ENCODE results near the gene PPM1E. TPM values are rescaled to one million over a fixed set of nuclear protein-coding genes. Genes with fewer than 3 reads are reported as not detected.
"Not testable (repeated sequence)": the region's sequence is repeated elsewhere in the genome, so short reads cannot be mapped to it uniquely, and the experiment has no call there.

PPM1E gene
- total and polyA plus RNA-seq, 5 donors from 2014 or later, result not detected

GRCh38 chr17:58734040-58734439 lies 21.6 kb upstream of the PPM1E start:
- Mint-ChIP-seq H3K36me3 (peaks cover 5% of the 10 kb centered on the region), H3K4me1 (no peaks in the 10 kb centered on the region), H3K27me3 (no peaks in the 10 kb centered on the region), H3K9me3 (no peaks in the 10 kb centered on the region), H3K27ac (no peak overlapping the region), H3K4me3 (no peak overlapping the region)
- DNase-seq (no peak), ATAC-seq (ENCODE audit: low read depth in 2 of 2) (no peak)
- H3K27ac ChIP-seq (ENCODE audit: insufficient read depth, low read length, poor library complexity, severe bottlenecking), result no peak overlapping the region
- no peaks in the 10 kb centered on the region for H3K27me3 ChIP-seq (ENCODE audit: control insufficient read depth, insufficient read depth, low read length)
- no peak overlapping the region for H3K4me3 ChIP-seq (ENCODE audit: low read depth, low read length)
- H3K9me3 ChIP-seq (ENCODE audit: control insufficient read depth in 2 of 2, low read length in 2 of 2), result no peaks in the 10 kb centered on the region
- H3K4me1 ChIP-seq (ENCODE audit: control insufficient read depth, insufficient read depth, low read length, poor library complexity, severe bottlenecking), result no peaks in the 10 kb centered on the region
- H3K36me3 ChIP-seq (ENCODE audit: control insufficient read depth, insufficient read depth, low read length), result peaks cover 8% of the 10 kb centered on the region

- H3K27ac Mint-ChIP-seq, result peak overlapping the region in 2 of 3 donors; percentile 35 to 38
- Histone ChIP-seq H3K27ac (ENCODE audit: insufficient read depth, low read length, poor library complexity, severe bottlenecking) (no peak overlapping the region), H3K27me3 (ENCODE audit: control insufficient read depth, insufficient read depth, low read length) (no peaks in the 10 kb centered on the region), H3K36me3 (ENCODE audit: control insufficient read depth, insufficient read depth, low read length) (peaks cover 8% of the 10 kb centered on the region), H3K4me3 (ENCODE audit: low read depth, low read length) (no peak overlapping the region), H3K9me3 (ENCODE audit: control insufficient read depth in 2 of 2, low read length in 2 of 2) (no peaks in the 10 kb centered on the region), H3K4me1 (ENCODE audit: control insufficient read depth, insufficient read depth, low read length, poor library complexity, severe bottlenecking) (no peaks in the 10 kb centered on the region)
- H3K36me3 Mint-ChIP-seq, result peaks cover 5% of the 10 kb centered on the region
- no peaks in the 10 kb centered on the region for H3K27me3 Mint-ChIP-seq
- no peak overlapping the region for H3K4me3 Mint-ChIP-seq
- no peaks in the 10 kb centered on the region for H3K9me3 Mint-ChIP-seq
- ATAC-seq (ENCODE audit: low read depth in 2 of 2) (no peak), DNase-seq (no peak)
- H3K4me1 Mint-ChIP-seq, result no peaks in the 10 kb centered on the region
Measured at GRCh38 chr17:58734811-58735210, 20.8 kb upstream of the PPM1E start.

- Mint-ChIP-seq H3K36me3 (no peaks in the 10 kb centered on the region), H3K27me3 (no peaks in the 10 kb centered on the region), H3K9me3 (no peaks in the 10 kb centered on the region), H3K27ac (no peak overlapping the region), H3K4me1 (no peaks in the 10 kb centered on the region), H3K4me3 (no peak overlapping the region)
- no peak overlapping the region for H3K27ac ChIP-seq (ENCODE audit: insufficient read depth, low read length, poor library complexity, severe bottlenecking)
- no peaks in the 10 kb centered on the region for H3K36me3 ChIP-seq (ENCODE audit: control insufficient read depth, insufficient read depth, low read length)
- no peak for DNase-seq
- H3K4me3 ChIP-seq (ENCODE audit: low read depth, low read length), result no peak overlapping the region
- no peak for ATAC-seq (ENCODE audit: low read depth in 2 of 2)
- no peaks in the 10 kb centered on the region for H3K9me3 ChIP-seq (ENCODE audit: control insufficient read depth in 2 of 2, low read length in 2 of 2)
- no peaks in the 10 kb centered on the region for H3K4me1 ChIP-seq (ENCODE audit: control insufficient read depth, insufficient read depth, low read length, poor library complexity, severe bottlenecking)
- H3K27me3 ChIP-seq (ENCODE audit: control insufficient read depth, insufficient read depth, low read length), result no peaks in the 10 kb centered on the region
Measured at GRCh38 chr17:58741121-58741625, 14.5 kb upstream of the PPM1E start.

DNA sequence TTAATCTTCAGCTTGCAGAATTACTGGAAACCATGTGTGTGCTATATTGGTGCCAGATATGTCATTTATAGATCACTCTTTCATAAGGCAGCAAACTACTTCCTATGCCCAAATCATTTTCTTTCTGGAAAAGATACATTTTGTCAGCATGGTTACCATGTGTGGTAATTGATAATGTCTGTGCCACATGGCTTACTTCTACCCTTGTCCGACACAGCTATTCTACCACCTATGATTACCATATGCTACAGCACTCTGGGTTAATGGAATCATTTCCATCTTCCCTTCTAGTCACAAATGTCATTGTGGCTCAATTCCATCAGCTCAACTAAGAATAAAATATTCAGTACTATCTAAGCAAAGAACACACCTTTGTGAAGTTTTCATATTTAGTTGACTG lies 8.0 kb upstream of the PPM1E start:
- ATAC-seq (ENCODE audit: low read depth in 2 of 2) (no peak), DNase-seq (no peak)
- H3K4me1 ChIP-seq (ENCODE audit: control insufficient read depth, insufficient read depth, low read length, poor library complexity, severe bottlenecking), result no peaks in the 10 kb centered on the region
- no peaks in the 10 kb centered on the region for H3K9me3 Mint-ChIP-seq
- no peaks in the 10 kb centered on the region for H3K9me3 ChIP-seq (ENCODE audit: control insufficient read depth in 2 of 2, low read length in 2 of 2)
- H3K27me3 Mint-ChIP-seq, result peaks cover 10% of the 10 kb centered on the region
- no peaks in the 10 kb centered on the region for H3K36me3 ChIP-seq (ENCODE audit: control insufficient read depth, insufficient read depth, low read length)
- no peaks in the 10 kb centered on the region for H3K4me1 Mint-ChIP-seq
- H3K27me3 ChIP-seq (ENCODE audit: control insufficient read depth, insufficient read depth, low read length), result peaks cover 9% of the 10 kb centered on the region
- H3K4me3 Mint-ChIP-seq, result no peak overlapping the region
- no peak overlapping the region for H3K27ac ChIP-seq (ENCODE audit: insufficient read depth, low read length, poor library complexity, severe bottlenecking)
- no peak overlapping the region for H3K4me3 ChIP-seq (ENCODE audit: low read depth, low read length)
- H3K27ac Mint-ChIP-seq, result no peak overlapping the region
- no peaks in the 10 kb centered on the region for H3K36me3 Mint-ChIP-seq

- H3K27ac ChIP-seq (ENCODE audit: insufficient read depth, low read length, poor library complexity, severe bottlenecking); H3K4me1 Mint-ChIP-seq; H3K36me3 Mint-ChIP-seq; ATAC-seq (ENCODE audit: low read depth in 2 of 2); H3K9me3 ChIP-seq (ENCODE audit: control insufficient read depth in 2 of 2, low read length in 2 of 2); H3K27ac Mint-ChIP-seq; DNase-seq; H3K36me3 ChIP-seq (ENCODE audit: control insufficient read depth, insufficient read depth, low read length); H3K4me3 ChIP-seq (ENCODE audit: low read depth, low read length); H3K9me3 Mint-ChIP-seq; H3K4me1 ChIP-seq (ENCODE audit: control insufficient read depth, insufficient read depth, low read length, poor library complexity, severe bottlenecking); H3K4me3 Mint-ChIP-seq: not testable (repeated sequence)
- peaks cover 15% of the 10 kb centered on the region for H3K27me3 ChIP-seq (ENCODE audit: control insufficient read depth, insufficient read depth, low read length)
- peaks cover 30% of the 10 kb centered on the region for H3K27me3 Mint-ChIP-seq
Measured at GRCh38 chr17:58749627-58750026, 6.0 kb upstream of the PPM1E start.

DNA sequence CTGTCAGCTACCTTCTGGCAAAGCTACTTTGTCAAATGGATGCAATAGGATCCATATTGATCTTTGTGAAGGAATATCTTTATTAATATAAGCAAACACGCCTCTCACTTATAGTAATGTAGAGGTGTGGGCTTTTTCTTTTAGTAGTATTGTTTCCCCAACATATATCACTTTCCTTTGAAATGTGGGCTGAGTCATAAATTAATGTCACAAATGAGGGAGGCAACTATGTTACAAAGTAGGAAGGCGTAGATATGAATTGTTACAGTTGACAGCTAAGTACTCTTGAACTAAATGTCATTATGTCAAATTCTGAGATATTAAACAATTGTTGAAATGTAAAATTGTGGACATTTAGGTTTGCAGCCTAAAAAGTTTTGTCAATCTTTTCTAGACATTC lies 2.6 kb upstream of the PPM1E start:
- peaks cover 22% of the 10 kb centered on the region for H3K4me1 ChIP-seq (ENCODE audit: control insufficient read depth, insufficient read depth, low read length, poor library complexity, severe bottlenecking)
- Mint-ChIP-seq H3K4me3 (peak overlapping the region in 1 of 4 donors; percentile 87), H3K27me3 (peaks cover 59% of the 10 kb centered on the region), H3K36me3 (no peaks in the 10 kb centered on the region), H3K27ac (no peak overlapping the region), H3K4me1 (peaks cover 4 to 15% (median 11%) of the 10 kb centered on the region in 4 donors), H3K9me3 (peaks cover 0 to 4% (median 0%) of the 10 kb centered on the region in 7 donors)
- ATAC-seq (ENCODE audit: low read depth in 2 of 2), result no peak
- H3K27ac ChIP-seq (ENCODE audit: insufficient read depth, low read length, poor library complexity, severe bottlenecking), result no peak overlapping the region
- no peaks in the 10 kb centered on the region for H3K36me3 ChIP-seq (ENCODE audit: control insufficient read depth, insufficient read depth, low read length)
- H3K9me3 ChIP-seq (ENCODE audit: control insufficient read depth in 2 of 2, low read length in 2 of 2), result no peaks in the 10 kb centered on the region
- H3K4me3 ChIP-seq (ENCODE audit: low read depth, low read length), result no peak overlapping the region
- peaks cover 28% of the 10 kb centered on the region for H3K27me3 ChIP-seq (ENCODE audit: control insufficient read depth, insufficient read depth, low read length)
- DNase-seq, result no peak

- peaks cover 22% of the 10 kb centered on the region for H3K4me1 ChIP-seq (ENCODE audit: control insufficient read depth, insufficient read depth, low read length, poor library complexity, severe bottlenecking)
- peaks cover 4 to 15% (median 11%) of the 10 kb centered on the region in 4 donors for H3K4me1 Mint-ChIP-seq
- H3K36me3 Mint-ChIP-seq, result no peaks in the 10 kb centered on the region
- DNase-seq, result peak in 1 of 3 donors; percentile 3
- H3K9me3 Mint-ChIP-seq, result peaks cover 0 to 4% (median 0%) of the 10 kb centered on the region in 7 donors
- H3K36me3 ChIP-seq (ENCODE audit: control insufficient read depth, insufficient read depth, low read length), result no peaks in the 10 kb centered on the region
- no peak overlapping the region for H3K27ac ChIP-seq (ENCODE audit: insufficient read depth, low read length, poor library complexity, severe bottlenecking)
- H3K9me3 ChIP-seq (ENCODE audit: control insufficient read depth in 2 of 2, low read length in 2 of 2), result no peaks in the 10 kb centered on the region
- peaks cover 35% of the 10 kb centered on the region for H3K27me3 ChIP-seq (ENCODE audit: control insufficient read depth, insufficient read depth, low read length)
- H3K27me3 Mint-ChIP-seq, result peaks cover 78% of the 10 kb centered on the region
- H3K27ac Mint-ChIP-seq, result no peak overlapping the region
- ATAC-seq (ENCODE audit: low read depth in 2 of 2), result no peak
- H3K4me3 Mint-ChIP-seq, result peak overlapping the region; percentile 83 to 90 (median 86)
- peak overlapping the region; percentile 47 for H3K4me3 ChIP-seq (ENCODE audit: low read depth, low read length)
Measured at GRCh38 chr17:58755269-58755576, 431 bp upstream of the PPM1E start.

- H3K27ac ChIP-seq (ENCODE audit: insufficient read depth, low read length, poor library complexity, severe bottlenecking), result no peak overlapping the region
- no peak overlapping the region for H3K27ac Mint-ChIP-seq
- H3K9me3 Mint-ChIP-seq, result peaks cover 0 to 4% (median 0%) of the 10 kb centered on the region in 7 donors
- H3K4me3 ChIP-seq (ENCODE audit: low read depth, low read length), result peak overlapping the region; percentile 35
- H3K4me1 Mint-ChIP-seq, result peaks cover 4 to 15% (median 11%) of the 10 kb centered on the region in 4 donors
- ATAC-seq (ENCODE audit: low read depth in 2 of 2), result no peak
- H3K4me3 Mint-ChIP-seq, result peak overlapping the region; percentile 58 to 93 (median 90)
- H3K36me3 ChIP-seq (ENCODE audit: control insufficient read depth, insufficient read depth, low read length), result no peaks in the 10 kb centered on the region
- DNase-seq, result peak in 1 of 3 donors; percentile 6
- H3K36me3 Mint-ChIP-seq, result no peaks in the 10 kb centered on the region
- H3K9me3 ChIP-seq (ENCODE audit: control insufficient read depth in 2 of 2, low read length in 2 of 2), result no peaks in the 10 kb centered on the region
- H3K27me3 ChIP-seq (ENCODE audit: control insufficient read depth, insufficient read depth, low read length), result peaks cover 41% of the 10 kb centered on the region
- H3K27me3 Mint-ChIP-seq, result peaks cover 89% of the 10 kb centered on the region
- peaks cover 22% of the 10 kb centered on the region for H3K4me1 ChIP-seq (ENCODE audit: control insufficient read depth, insufficient read depth, low read length, poor library complexity, severe bottlenecking)
Measured at GRCh38 chr17:58756246-58757161, 850 bp downstream of the PPM1E start.

Measured in CD4-positive, CD25-positive, alpha-beta regulatory T cell (primary cell).